Panc1 (cell line): Measurements from ENCODE around the gene LYZL1. TPM values are rescaled to one million over a fixed set of nuclear protein-coding genes. Genes with fewer than 3 reads are reported as not detected.

Source experiments
- ATAC-seq: fragments of 200-7000 bp; cut with Tn5 transposase; 2 replicates; pipeline ENCODE4 v1.9.1; 2020; ENCODE audit warnings: mild to moderate bottlenecking, moderate library complexity
- BruUV-seq: library from RNA; stranded (reverse); fragments of 400-500 nt; replicated peaks from 2 replicates; lab custom pipeline; 2021; lab: Mats Ljungman, UMichigan
- CTCF ChIA-PET: fragments of 300-600 bp; sonication (Branson Sonifier 250); formaldehyde crosslinking; loops from one replicate; lab custom pipeline; 2022; ENCODE audit warnings: antibody characterized with exemption; lab: Charles Lee
- POLR2A ChIA-PET: fragments of 300-600 bp; sonication (Branson Sonifier 250); formaldehyde crosslinking; loops from one replicate; lab custom pipeline; 2022; ENCODE audit warnings: antibody characterized with exemption; lab: Charles Lee
- DNase-seq: peaks from one replicate; pipeline ENCODE4 v3.0.0-alpha.2; 2010; ENCODE audit warnings: low read depth, low spot score
- H3K27ac ChIP-seq: 2 replicates; pipeline ENCODE4 v1.5.1; 2011; ENCODE audit warnings: mild to moderate bottlenecking, low read length, inconsistent platforms
- H3K27me3 ChIP-seq: fragments of 200-500 bp; sonication (Bioruptor generic); 2 replicates; pipeline ENCODE4 v1.6.0; 2014; ENCODE audit warnings: low read length, inconsistent platforms; ENCODE audit not compliant: control insufficient read depth, insufficient read depth
- H3K36me3 ChIP-seq: fragments of 200-500 bp; sonication (Bioruptor generic); 2 replicates; pipeline ENCODE4 v1.5.1; 2014; ENCODE audit warnings: inconsistent platforms, mild to moderate bottlenecking, low read length, moderate library complexity; ENCODE audit not compliant: control insufficient read depth, insufficient read depth
- H3K4me1 ChIP-seq: 2 replicates; pipeline ENCODE4 v1.5.1; 2011; ENCODE audit warnings: inconsistent platforms, mild to moderate bottlenecking, low read length, moderate library complexity; ENCODE audit not compliant: control insufficient read depth, insufficient read depth
- H3K4me3 ChIP-seq, 2 experiments: 2 replicates each; pipeline ENCODE4 v1.5.1; 2011 to 2012; ENCODE audit warnings: low read depth in 2 of 2, low read length in 2 of 2, mild to moderate bottlenecking in 2 of 2, inconsistent platforms in 1 of 2, moderate library complexity in 1 of 2
- H3K9me3 ChIP-seq: fragments of 200-500 bp; sonication (Bioruptor generic); 2 replicates; pipeline ENCODE4 v1.5.1; 2014; ENCODE audit warnings: low read depth, mild to moderate bottlenecking, inconsistent platforms, low read length, moderate library complexity; ENCODE audit not compliant: control insufficient read depth, insufficient read depth
- POLR2AphosphoS5 ChIP-seq: IDR thresholded peaks from 2 replicates; pipeline ENCODE4 v1.6.1; 2012; ENCODE audit warnings: mild to moderate bottlenecking, low read depth, low read length, moderate library complexity
- SIN3A ChIP-seq: IDR thresholded peaks from 2 replicates; pipeline ENCODE4 v1.6.1; 2012; ENCODE audit warnings: low read depth, mild to moderate bottlenecking, low read length, moderate library complexity, borderline replicate concordance; ENCODE audit not compliant: insufficient read depth
- TCF7L2 ChIP-seq: IDR thresholded peaks from 2 replicates; pipeline ENCODE4 v1.6.1; 2011; ENCODE audit warnings: mild to moderate bottlenecking, low read depth, low read length, inconsistent platforms
- in situ Hi-C: cut with HindIII; loops from 2 replicates; pipeline ENCODE4 v1.10.0; 2016; ENCODE audit warnings: low sequenced_read_pairs, low pct_unique_long_range_greater_than_20kb
- intact Hi-C: fragments of 100-400 bp; cut with micrococcal nuclease; formaldehyde crosslinking; loops from one replicate; pipeline ENCODE4 v1.10.0; 2022; ENCODE audit not compliant: unreplicated experiment
- total RNA-seq: library from RNA; stranded (reverse); gene quantifications from one replicate; pipeline ENCODE4 v1.2.1, GENCODE V29; 2021; ENCODE audit not compliant: unreplicated experiment
- TF ChIP-seq, protein P1 (sequence below): fragments of 450-650 bp; IDR thresholded peaks from 2 replicates; pipeline ENCODE4 v1.5.1; 2017; ENCODE audit warnings: mild to moderate bottlenecking
- TF ChIP-seq, protein P2 (sequence below), 2 experiments: IDR thresholded peaks; 2 replicates each; pipeline ENCODE4 v1.6.1; 2011 to 2012; ENCODE audit warnings: low read depth in 2 of 2, control low read depth in 1 of 2, low read length in 1 of 2, mild to moderate bottlenecking in 1 of 2, moderate library complexity in 1 of 2; ENCODE audit not compliant: insufficient read depth in 1 of 2

Gene LYZL1
- total RNA-seq, 1 experiment from 2014 or later: not detected

DNA sequence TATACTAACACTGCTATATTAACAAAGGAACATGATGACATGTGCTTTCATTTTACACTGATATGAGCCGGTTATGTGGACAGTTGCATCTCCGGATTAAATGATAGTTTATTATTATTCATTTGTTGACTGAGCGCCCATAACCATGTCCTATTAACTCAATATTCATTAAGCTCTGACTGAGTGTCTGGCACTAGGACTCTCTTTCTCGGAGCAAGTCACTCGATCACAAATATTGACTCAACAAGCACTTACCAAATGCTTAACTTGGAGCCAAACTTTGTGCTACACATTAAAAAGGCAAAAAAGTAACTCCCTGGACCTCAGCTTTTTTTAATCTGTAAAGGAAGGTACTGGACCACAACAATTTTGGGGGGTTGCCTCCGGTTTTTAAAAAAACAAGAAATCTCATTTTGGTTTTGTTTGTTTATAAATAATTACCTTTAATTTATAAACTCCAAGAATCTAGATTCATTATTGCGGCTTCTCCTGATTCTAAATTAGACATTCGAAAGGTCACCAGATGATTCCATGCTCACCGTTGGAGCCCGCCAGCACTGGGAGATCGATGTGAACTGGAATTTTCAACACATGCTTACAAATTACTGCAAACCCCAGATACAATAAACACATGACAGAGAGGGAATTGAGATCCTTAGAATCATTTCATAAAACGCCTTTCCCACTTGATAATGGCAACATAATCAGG lies 8.9 kb upstream of the LYZL1 start:
- DNase-seq (no peak), ATAC-seq (no peak)
- H3K4me3 ChIP-seq: no peak overlapping the region
- ChIA-PET POLR2A (no interaction called here), CTCF (no interaction called here)
- no peaks in the 10 kb centered on the region for H3K27me3 ChIP-seq
- peaks cover 5% of the 10 kb centered on the region; the same call in 1 of the 2 replicates for H3K4me1 ChIP-seq
- H3K9me3 ChIP-seq: no peaks in the 10 kb centered on the region
- TF ChIP-seq SIN3A: no peak
- TF ChIP-seq TCF7L2: no peak
- TF ChIP-seq, protein P1, sequence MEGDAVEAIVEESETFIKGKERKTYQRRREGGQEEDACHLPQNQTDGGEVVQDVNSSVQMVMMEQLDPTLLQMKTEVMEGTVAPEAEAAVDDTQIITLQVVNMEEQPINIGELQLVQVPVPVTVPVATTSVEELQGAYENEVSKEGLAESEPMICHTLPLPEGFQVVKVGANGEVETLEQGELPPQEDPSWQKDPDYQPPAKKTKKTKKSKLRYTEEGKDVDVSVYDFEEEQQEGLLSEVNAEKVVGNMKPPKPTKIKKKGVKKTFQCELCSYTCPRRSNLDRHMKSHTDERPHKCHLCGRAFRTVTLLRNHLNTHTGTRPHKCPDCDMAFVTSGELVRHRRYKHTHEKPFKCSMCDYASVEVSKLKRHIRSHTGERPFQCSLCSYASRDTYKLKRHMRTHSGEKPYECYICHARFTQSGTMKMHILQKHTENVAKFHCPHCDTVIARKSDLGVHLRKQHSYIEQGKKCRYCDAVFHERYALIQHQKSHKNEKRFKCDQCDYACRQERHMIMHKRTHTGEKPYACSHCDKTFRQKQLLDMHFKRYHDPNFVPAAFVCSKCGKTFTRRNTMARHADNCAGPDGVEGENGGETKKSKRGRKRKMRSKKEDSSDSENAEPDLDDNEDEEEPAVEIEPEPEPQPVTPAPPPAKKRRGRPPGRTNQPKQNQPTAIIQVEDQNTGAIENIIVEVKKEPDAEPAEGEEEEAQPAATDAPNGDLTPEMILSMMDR: no peak
- TF ChIP-seq, protein P2, sequence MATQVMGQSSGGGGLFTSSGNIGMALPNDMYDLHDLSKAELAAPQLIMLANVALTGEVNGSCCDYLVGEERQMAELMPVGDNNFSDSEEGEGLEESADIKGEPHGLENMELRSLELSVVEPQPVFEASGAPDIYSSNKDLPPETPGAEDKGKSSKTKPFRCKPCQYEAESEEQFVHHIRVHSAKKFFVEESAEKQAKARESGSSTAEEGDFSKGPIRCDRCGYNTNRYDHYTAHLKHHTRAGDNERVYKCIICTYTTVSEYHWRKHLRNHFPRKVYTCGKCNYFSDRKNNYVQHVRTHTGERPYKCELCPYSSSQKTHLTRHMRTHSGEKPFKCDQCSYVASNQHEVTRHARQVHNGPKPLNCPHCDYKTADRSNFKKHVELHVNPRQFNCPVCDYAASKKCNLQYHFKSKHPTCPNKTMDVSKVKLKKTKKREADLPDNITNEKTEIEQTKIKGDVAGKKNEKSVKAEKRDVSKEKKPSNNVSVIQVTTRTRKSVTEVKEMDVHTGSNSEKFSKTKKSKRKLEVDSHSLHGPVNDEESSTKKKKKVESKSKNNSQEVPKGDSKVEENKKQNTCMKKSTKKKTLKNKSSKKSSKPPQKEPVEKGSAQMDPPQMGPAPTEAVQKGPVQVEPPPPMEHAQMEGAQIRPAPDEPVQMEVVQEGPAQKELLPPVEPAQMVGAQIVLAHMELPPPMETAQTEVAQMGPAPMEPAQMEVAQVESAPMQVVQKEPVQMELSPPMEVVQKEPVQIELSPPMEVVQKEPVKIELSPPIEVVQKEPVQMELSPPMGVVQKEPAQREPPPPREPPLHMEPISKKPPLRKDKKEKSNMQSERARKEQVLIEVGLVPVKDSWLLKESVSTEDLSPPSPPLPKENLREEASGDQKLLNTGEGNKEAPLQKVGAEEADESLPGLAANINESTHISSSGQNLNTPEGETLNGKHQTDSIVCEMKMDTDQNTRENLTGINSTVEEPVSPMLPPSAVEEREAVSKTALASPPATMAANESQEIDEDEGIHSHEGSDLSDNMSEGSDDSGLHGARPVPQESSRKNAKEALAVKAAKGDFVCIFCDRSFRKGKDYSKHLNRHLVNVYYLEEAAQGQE (IDR thresholded peaks at IDR 0.05; ENCODE audit: insufficient read depth in 1 of 2, low read depth in 2 of 2, low read length in 1 of 2): no peak
- no peak for TF ChIP-seq POLR2AphosphoS5
- intact Hi-C loops: no loop called here
- BruUV-seq: no TSS peak
- H3K27ac ChIP-seq: no peak overlapping the region; the same call in 1 of the 2 replicates
- no peaks in the 10 kb centered on the region for H3K36me3 ChIP-seq
- in situ Hi-C loops: no loop called here

DNA sequence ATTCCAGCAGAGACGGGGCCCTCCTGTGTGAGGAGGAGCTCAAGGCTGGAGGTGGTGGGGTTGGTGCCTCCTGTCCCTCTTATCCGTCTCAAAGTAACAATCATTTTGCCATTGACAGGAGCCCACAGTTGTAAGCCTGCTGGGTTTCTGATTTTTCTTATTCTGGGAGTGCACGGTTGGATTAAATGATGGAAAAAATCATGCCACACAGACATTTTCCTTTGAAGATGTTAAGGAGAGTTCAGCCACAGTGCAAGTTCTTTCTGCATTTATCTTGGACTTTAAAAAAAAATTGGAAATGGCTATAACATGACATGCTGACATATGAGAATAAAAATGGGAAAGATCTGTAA lies 8.4 kb upstream of the LYZL1 start:
- no peaks in the 10 kb centered on the region for H3K36me3 ChIP-seq
- in situ Hi-C loops: no loop called here
- H3K9me3 ChIP-seq: no peaks in the 10 kb centered on the region
- ATAC-seq (no peak), DNase-seq (no peak)
- BruUV-seq: no TSS peak
- CTCF ChIA-PET: no interaction called here
- intact Hi-C loops: no loop called here
- no peak for TF ChIP-seq POLR2AphosphoS5
- TF ChIP-seq SIN3A: no peak
- TF ChIP-seq, protein P1: no peak
- TF ChIP-seq TCF7L2: no peak
- TF ChIP-seq, protein P2 (IDR thresholded peaks at IDR 0.05; ENCODE audit: insufficient read depth in 1 of 2, low read depth in 2 of 2, low read length in 1 of 2): no peak
- no peak overlapping the region for H3K4me3 ChIP-seq
- H3K27ac ChIP-seq: no peak overlapping the region; the same call in 1 of the 2 replicates
- H3K27me3 ChIP-seq: no peaks in the 10 kb centered on the region
- peaks cover 5% of the 10 kb centered on the region; the same call in 1 of the 2 replicates for H3K4me1 ChIP-seq
- POLR2A ChIA-PET: no interaction called here
